BJ (cell line): ENCODE measurements around the gene TPRX1. TPM values are rescaled to one million over a fixed set of nuclear protein-coding genes. Genes with fewer than 3 reads are reported as not detected.
"Not testable (repeated sequence)": the region's sequence is repeated elsewhere in the genome, so short reads cannot be mapped to it uniquely, and the experiment has no call there.

Experiments used
- CTCF ChIA-PET: fragments of 350-600 bp; formaldehyde crosslinking; extraction: SDS; loops from one replicate; lab custom pipeline; 2021; ENCODE audit warnings: antibody characterized with exemption, inconsistent platforms; lab: Yijun Ruan, JAX
- POLR2A ChIA-PET: fragments of 300-600 bp; sonication (Branson Sonifier 250); formaldehyde crosslinking; extraction: SDS; loops from one replicate; lab custom pipeline; 2021; ENCODE audit warnings: antibody characterized with exemption; lab: Charles Lee
- DNase-seq: peaks from one replicate; pipeline ENCODE4 v3.0.0-alpha.2; 2011; ENCODE audit warnings: low read depth
- H3K27me3 ChIP-seq: 2 replicates; pipeline ENCODE4 v1.6.0; 2011; ENCODE audit warnings: low read length; ENCODE audit not compliant: control insufficient read depth, insufficient read depth
- H3K36me3 ChIP-seq: 2 replicates; pipeline ENCODE4 v1.5.1; 2011; ENCODE audit warnings: low read length; ENCODE audit not compliant: control insufficient read depth, insufficient read depth
- H3K4me3 ChIP-seq: 2 replicates; pipeline ENCODE4 v1.5.1; 2011; ENCODE audit warnings: low read depth, mild to moderate bottlenecking, control low read depth, low read length
- CTCF ChIP-seq: IDR thresholded peaks from 2 replicates; pipeline ENCODE4 v1.5.1; 2011; ENCODE audit warnings: low read depth, mild to moderate bottlenecking, control low read depth, inconsistent platforms, low read length, moderate library complexity; ENCODE audit not compliant: insufficient read depth
- polyA plus RNA-seq: library from polyadenylated mRNA; depleted of rRNA; stranded (reverse); fragments of >200 nt; gene quantifications from 2 replicates; pipeline ENCODE4 v1.2.3, GENCODE V29; 2011

Gene TPRX1
- polyA plus RNA-seq, 1 experiment, result not detected

DNA sequence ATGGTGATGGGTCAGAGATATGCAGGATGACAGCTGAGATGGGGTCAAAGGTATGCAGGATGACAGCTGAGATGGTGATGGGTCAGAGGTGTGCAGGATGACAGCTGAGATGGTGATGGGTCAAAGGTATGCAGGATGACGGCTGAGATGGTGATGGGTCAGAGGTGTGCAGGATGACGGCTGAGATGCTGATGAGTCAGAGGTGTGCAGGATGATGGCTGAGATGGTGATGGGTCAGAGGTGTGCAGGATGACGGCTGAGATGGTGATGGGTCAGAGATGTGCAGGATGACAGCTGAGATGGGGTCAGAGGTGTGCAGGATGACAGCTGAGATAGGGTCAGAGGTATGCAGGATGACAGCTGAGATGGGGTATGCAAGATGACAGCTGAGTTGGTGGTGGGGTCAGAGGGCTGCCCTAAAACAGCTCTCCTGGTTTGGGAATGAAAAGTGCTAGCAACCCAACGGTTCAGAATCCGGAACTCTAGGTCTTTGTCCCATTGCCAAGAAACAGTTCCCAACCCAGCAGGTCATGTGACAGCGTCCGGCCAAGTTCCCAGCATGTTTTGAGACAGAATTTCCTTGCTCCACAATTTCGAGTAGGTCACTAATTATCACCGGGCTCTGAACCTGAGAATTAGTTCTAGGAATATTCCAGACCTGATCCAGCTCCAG, 22.6 kb downstream of the TPRX1 start:
- Histone ChIP-seq H3K4me3 (no peak overlapping the region), H3K27me3 (no peaks in the 10 kb centered on the region), H3K36me3 (peaks cover 18% of the 10 kb centered on the region)
- ChIA-PET POLR2A (no interaction called here), CTCF (interaction anchor here (0.7 to 3.8 kb wide), 5 partner anchors 8 to 87 kb away, joined by 3 to 16 read pairs (median 9); partner anchors contain the start of gene EHD2)
- no peak for DNase-seq
- TF ChIP-seq CTCF, result no peak

DNA sequence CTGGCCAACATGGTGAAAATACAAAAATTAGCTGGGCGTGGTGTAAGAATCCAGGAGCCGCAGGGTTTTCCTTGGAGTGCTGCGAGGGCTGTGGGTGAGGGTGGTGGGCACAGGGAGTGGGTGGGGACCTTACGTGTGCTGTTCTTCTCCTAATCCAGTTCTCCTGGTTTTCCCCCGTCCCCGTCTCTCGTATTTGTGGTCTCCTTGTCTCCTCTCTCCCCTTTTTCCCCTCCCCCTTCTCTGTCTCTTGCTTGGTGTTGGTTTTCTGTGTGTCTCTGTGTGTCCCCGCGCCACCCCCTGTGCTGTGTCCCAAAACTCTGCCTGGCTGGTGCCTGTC, 24.2 kb downstream of the TPRX1 start:
- DNase-seq, result no peak
- ChIA-PET POLR2A (no interaction called here), CTCF (interaction anchor here (0.6 to 3.8 kb wide), 4 partner anchors 14 to 1413 kb away, joined by 3 to 16 read pairs (median 4); no protein-coding TSS in a partner anchor)
- TF ChIP-seq CTCF, result no peak
- Histone ChIP-seq H3K4me3 (peak overlapping the region; percentile 93), H3K27me3 (no peaks in the 10 kb centered on the region), H3K36me3 (peaks cover 15% of the 10 kb centered on the region)

DNA sequence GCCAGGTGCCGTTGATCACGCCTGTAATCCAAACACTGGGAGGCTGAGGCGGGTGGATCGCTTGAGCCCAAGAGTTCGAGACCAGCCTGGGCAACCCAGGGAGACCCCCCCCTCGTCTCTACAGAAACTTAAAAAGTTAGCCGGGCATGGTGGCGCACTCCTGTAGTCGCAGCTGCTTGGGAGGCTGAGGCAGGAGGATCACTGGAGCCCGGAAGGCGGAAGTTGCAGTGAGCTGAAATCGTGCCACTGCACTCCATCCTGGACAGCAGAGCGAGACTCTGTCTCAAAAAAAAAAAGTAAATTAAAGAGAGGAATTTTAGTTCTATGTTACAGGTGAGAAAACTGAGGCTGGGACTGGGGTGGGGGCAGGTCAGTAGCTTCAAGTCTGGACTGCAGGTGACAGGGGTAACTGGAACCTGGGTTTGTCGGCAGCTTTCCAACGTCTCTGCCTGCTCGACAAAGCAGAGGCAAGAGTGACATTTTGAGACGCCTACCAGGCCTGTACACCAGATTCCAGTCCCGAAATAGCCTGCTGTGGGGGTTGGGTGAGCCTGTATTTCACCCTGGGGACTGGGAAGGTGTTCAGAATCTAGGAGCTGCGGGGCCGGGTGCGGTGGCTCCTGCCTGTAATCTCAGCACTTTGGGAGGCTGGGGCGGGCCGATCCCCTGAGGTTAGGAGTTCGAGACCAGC, 24.7 kb downstream of the TPRX1 start:
- TF ChIP-seq CTCF, result no peak

DNA sequence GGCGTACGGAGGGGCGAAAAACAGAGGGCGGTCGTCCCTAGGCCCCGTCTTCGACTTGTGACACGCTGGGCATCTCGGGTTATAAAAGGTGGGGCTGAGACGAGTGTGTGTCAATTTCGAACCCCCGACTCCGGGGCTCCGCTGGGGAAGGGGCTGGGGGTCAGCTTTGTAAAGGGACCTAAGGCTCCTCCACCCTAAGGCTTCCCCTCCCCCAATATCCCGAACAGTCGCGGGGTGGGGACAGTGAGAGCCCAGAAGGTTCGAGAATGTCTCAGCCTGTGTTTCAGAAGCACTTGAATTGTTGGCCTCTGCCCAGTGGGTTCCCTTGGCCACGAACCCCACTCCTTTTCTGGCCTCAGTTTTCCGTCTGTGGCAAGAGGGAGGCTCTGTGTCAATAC, 25.4 kb downstream of the TPRX1 start:
- no peak for DNase-seq
- TF ChIP-seq CTCF, result no peak
- H3K27me3 ChIP-seq, result no peaks in the 10 kb centered on the region
- POLR2A ChIA-PET, result no interaction called here
- peak overlapping the region; percentile 93 for H3K4me3 ChIP-seq
- H3K36me3 ChIP-seq, result peaks cover 10% of the 10 kb centered on the region
- CTCF ChIA-PET, result interaction anchor here (0.5 to 3.8 kb wide), 4 partner anchors 11 to 431 kb away, joined by 3 to 16 read pairs (median 5); no protein-coding TSS in a partner anchor

More for the DNA sequence above, 24.7 kb downstream of the TPRX1 start:
- H3K4me3 ChIP-seq, result peak overlapping the region; percentile 93
- DNase-seq, result no peak
- ChIA-PET POLR2A (no interaction called here), CTCF (interaction anchor here (0.5 to 3.8 kb wide), 6 partner anchors 10 to 1412 kb away, joined by 3 to 16 read pairs (median 4); no protein-coding TSS in a partner anchor)
- H3K36me3 ChIP-seq, result peaks cover 14% of the 10 kb centered on the region
- H3K27me3 ChIP-seq, result no peaks in the 10 kb centered on the region

- TF ChIP-seq CTCF, result no peak
- Histone ChIP-seq H3K4me3 (peak within 1 kb of the TSS; percentile 93), H3K27me3 (no peaks in the 10 kb centered on the region), H3K36me3 (peaks cover 10% of the 10 kb centered on the region)
- no peak for DNase-seq
- CTCF ChIA-PET, result interaction anchor here (1.5 to 2.2 kb wide), 2 partner anchors 11 to 13 kb away, joined by 4 to 5 read pairs; no protein-coding TSS in a partner anchor
- POLR2A ChIA-PET, result no interaction called here
Observed at GRCh38 chr19:47778049-47778953, 26.1 kb downstream of the TPRX1 start, which contains the start of gene SELENOW. Gene SELENOW (plus strand): TSS chr19:47778703. CDS start chr19:47778786, 83 bp downstream.

GRCh38 chr19:47777245-47778048, 26.9 kb downstream of the TPRX1 start:
- H3K27me3 ChIP-seq, POLR2A ChIA-PET, DNase-seq: not testable (repeated sequence)
- CTCF ChIA-PET, result interaction anchor here (0.9 to 2.2 kb wide), 4 partner anchors 12 to 92 kb away, joined by 3 to 5 read pairs (median 4); no protein-coding TSS in a partner anchor
- Histone ChIP-seq H3K36me3 (peaks cover 10% of the 10 kb centered on the region), H3K4me3 (peak overlapping the region; percentile 93)
